ENCODE data around the gene C10orf95. TPM values are rescaled to one million over a fixed set of nuclear protein-coding genes. Genes with fewer than 3 reads are reported as not detected.
A peak's percentile ranks its signal among the peaks of the same experiment; 100 is the strongest.

Gene C10orf95
- total RNA-seq, 6 donors from 2014 or later: 5.9 to 27.5 (median 15.1) TPM

GRCh38 chr10:102412293-102412692, 39.0 kb downstream of the C10orf95 start:
- no peak for ATAC-seq (ENCODE audit: low FRiP score in 2 of 2)
- Histone ChIP-seq H3K9me3 (no peaks in the 10 kb centered on the region), H3K4me1 (peaks cover 15 to 25% (median 19%) of the 10 kb centered on the region in 4 donors), H3K27ac (no peak overlapping the region), H3K36me3 (no peaks in the 10 kb centered on the region), H3K27me3 (peaks cover 0 to 47% (median 26%) of the 10 kb centered on the region in 4 donors), H3K4me3 (no peak overlapping the region)
- DNase-seq: no peak
- TF ChIP-seq POLR2AphosphoS5 (IDR thresholded peaks at IDR 0.05): no peak
- no peak for TF ChIP-seq EP300 (IDR thresholded peaks at IDR 0.05)
- no peak for TF ChIP-seq POLR2A (IDR thresholded peaks at IDR 0.05)
- TF ChIP-seq CTCF (IDR thresholded peaks at IDR 0.05): no peak
- WGBS, 2 donors: 84 to 97% methylated on average over 7 to 10 of the region's 10 CpGs

GRCh38 chr10:102411341-102412255, 39.7 kb downstream of the C10orf95 start:
- TF ChIP-seq POLR2AphosphoS5 (IDR thresholded peaks at IDR 0.05) (no peak), CTCF (IDR thresholded peaks at IDR 0.05) (no peak), POLR2A (IDR thresholded peaks at IDR 0.05) (no peak), EP300 (IDR thresholded peaks at IDR 0.05) (no peak)
- WGBS, 2 donors: 79 to 87% methylated on average over 11 to 14 of the region's 14 CpGs
- Histone ChIP-seq H3K27ac (no peak overlapping the region), H3K4me3 (no peak overlapping the region), H3K27me3 (peaks cover 0 to 47% (median 25%) of the 10 kb centered on the region in 4 donors), H3K4me1 (peaks cover 15 to 25% (median 19%) of the 10 kb centered on the region in 4 donors), H3K36me3 (no peaks in the 10 kb centered on the region), H3K9me3 (no peaks in the 10 kb centered on the region)
- ATAC-seq (ENCODE audit: low FRiP score in 2 of 2) (no peak), DNase-seq (no peak)

- peaks cover 0 to 47% (median 25%) of the 10 kb centered on the region in 4 donors for H3K27me3 ChIP-seq
- H3K9me3 ChIP-seq: no peaks in the 10 kb centered on the region
- peak overlapping the region in 3 of 4 donors; percentile 3 to 31 (median 20) for H3K4me3 ChIP-seq
- ATAC-seq (ENCODE audit: low FRiP score in 2 of 2) (no peak), DNase-seq (peak in 1 of 2 donors; percentile 83)
- WGBS, 2 donors: 3 to 8% methylated on average over 10 to 42 of the region's 48 CpGs
- H3K27ac ChIP-seq: no peak overlapping the region
- H3K36me3 ChIP-seq: no peaks in the 10 kb centered on the region
- no peak for TF ChIP-seq POLR2A (IDR thresholded peaks at IDR 0.05)
- TF ChIP-seq EP300 (IDR thresholded peaks at IDR 0.05): no peak
- no peak for TF ChIP-seq POLR2AphosphoS5 (IDR thresholded peaks at IDR 0.05)
- TF ChIP-seq CTCF (IDR thresholded peaks at IDR 0.05): no peak
- H3K4me1 ChIP-seq: peaks cover 15 to 25% (median 19%) of the 10 kb centered on the region in 4 donors
These were observed 40.8 kb downstream of the C10orf95 start for GRCh38 chr10:102410429-102411073.

GRCh38 chr10:102409604-102410428, 41.5 kb downstream of the C10orf95 start:
- Histone ChIP-seq H3K27me3 (peaks cover 0 to 47% (median 25%) of the 10 kb centered on the region in 4 donors), H3K9me3 (no peaks in the 10 kb centered on the region), H3K27ac (no peak overlapping the region), H3K36me3 (no peaks in the 10 kb centered on the region), H3K4me1 (peaks cover 15 to 25% (median 19%) of the 10 kb centered on the region in 4 donors), H3K4me3 (peak overlapping the region in 3 of 4 donors; percentile 3 to 55 (median 49))
- TF ChIP-seq CTCF (IDR thresholded peaks at IDR 0.05): no peak
- TF ChIP-seq POLR2AphosphoS5 (IDR thresholded peaks at IDR 0.05): no peak
- no peak for TF ChIP-seq EP300 (IDR thresholded peaks at IDR 0.05)
- TF ChIP-seq POLR2A (IDR thresholded peaks at IDR 0.05): no peak
- ATAC-seq (ENCODE audit: low FRiP score in 2 of 2) (no peak), DNase-seq (no peak)
- 35 to 40% methylated on average over 14 to 24 of the region's 24 CpGs for WGBS, 2 donors
